ENCODE results near the gene GAK. TPM values are rescaled to one million over a fixed set of nuclear protein-coding genes. Genes with fewer than 3 reads are reported as not detected.

Gene GAK
- total and polyA plus RNA-seq, 10 donors, result 112 to 249 (median 190) TPM

GRCh38 chr4:959338-960139 is 27.4 kb upstream of the GAK start:
- H3K27ac ChIP-seq, result no peak overlapping the region
- no peaks in the 10 kb centered on the region for H3K27me3 ChIP-seq (replicated peaks in 1 of 7)
- peak in 1 of 3 donors; percentile 15 for TF ChIP-seq POLR2AphosphoS5 (IDR thresholded peaks at IDR 0.05)
- TF ChIP-seq, protein P1, sequence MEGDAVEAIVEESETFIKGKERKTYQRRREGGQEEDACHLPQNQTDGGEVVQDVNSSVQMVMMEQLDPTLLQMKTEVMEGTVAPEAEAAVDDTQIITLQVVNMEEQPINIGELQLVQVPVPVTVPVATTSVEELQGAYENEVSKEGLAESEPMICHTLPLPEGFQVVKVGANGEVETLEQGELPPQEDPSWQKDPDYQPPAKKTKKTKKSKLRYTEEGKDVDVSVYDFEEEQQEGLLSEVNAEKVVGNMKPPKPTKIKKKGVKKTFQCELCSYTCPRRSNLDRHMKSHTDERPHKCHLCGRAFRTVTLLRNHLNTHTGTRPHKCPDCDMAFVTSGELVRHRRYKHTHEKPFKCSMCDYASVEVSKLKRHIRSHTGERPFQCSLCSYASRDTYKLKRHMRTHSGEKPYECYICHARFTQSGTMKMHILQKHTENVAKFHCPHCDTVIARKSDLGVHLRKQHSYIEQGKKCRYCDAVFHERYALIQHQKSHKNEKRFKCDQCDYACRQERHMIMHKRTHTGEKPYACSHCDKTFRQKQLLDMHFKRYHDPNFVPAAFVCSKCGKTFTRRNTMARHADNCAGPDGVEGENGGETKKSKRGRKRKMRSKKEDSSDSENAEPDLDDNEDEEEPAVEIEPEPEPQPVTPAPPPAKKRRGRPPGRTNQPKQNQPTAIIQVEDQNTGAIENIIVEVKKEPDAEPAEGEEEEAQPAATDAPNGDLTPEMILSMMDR (IDR thresholded peaks at IDR 0.05 in 8 of 11, conservative IDR thresholded peaks at IDR 0.05 in 3 of 11), result no peak
- peaks cover 0 to 99% (median 59%) of the 10 kb centered on the region in 6 donors for H3K36me3 ChIP-seq
- H3K9me3 ChIP-seq, result no peaks in the 10 kb centered on the region
- no peaks in the 10 kb centered on the region for H3K4me1 ChIP-seq
- intact Hi-C loops (cut with DNase I; ENCODE audit: low total_unique reads), result no loop called here
- no peak overlapping the region for H3K4me3 ChIP-seq
- peak; percentile 64 for DNase-seq
- 87 to 91% (median 87%) methylated on average over 20 to 24 of the region's 24 CpGs for WGBS, 5 donors

DNA sequence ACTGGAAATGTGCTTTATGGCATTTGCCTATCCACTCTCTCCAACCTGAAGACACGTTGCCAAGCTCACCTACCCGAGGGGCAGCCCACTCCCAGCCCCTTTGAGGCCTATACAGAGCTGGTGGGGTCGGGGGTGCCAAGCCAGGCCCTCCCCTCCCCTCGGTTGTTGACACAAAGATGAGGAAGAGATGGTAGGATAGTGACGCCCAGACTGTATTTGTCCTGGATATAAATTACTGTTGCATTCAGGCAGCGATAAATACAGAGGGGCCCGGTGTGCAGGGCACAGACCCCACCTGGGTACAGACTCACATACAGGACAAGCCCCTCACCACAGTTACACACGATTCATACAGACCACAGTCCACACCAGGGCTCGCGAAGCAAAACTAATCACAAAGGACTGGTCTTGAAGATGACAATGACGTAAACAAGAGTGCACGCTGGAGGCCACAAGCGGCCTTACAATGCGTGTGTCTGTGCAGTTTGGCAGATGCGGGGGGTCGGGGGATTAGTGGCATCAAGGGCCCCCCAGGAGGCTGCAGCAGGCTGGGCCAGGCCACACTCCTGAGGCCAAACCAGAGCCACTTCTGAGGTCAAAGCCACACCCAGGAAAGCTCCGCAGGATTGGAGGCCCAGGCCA is 26.7 kb upstream of the GAK start:
- no peak overlapping the region for H3K4me3 ChIP-seq
- peaks cover 0 to 99% (median 58%) of the 10 kb centered on the region in 6 donors for H3K36me3 ChIP-seq
- TF ChIP-seq, protein P1 (IDR thresholded peaks at IDR 0.05 in 8 of 11, conservative IDR thresholded peaks at IDR 0.05 in 3 of 11), result no peak
- TF ChIP-seq POLR2AphosphoS5 (IDR thresholded peaks at IDR 0.05), result no peak
- no peak for TF ChIP-seq POLR2A (IDR thresholded peaks at IDR 0.05)
- intact Hi-C loops (cut with DNase I; ENCODE audit: low total_unique reads), result no loop called here
- H3K27me3 ChIP-seq (replicated peaks in 1 of 7), result no peaks in the 10 kb centered on the region
- WGBS, 5 donors, result 83 to 90% (median 85%) methylated on average over 17 of the region's 17 CpGs
- H3K4me1 ChIP-seq, result no peaks in the 10 kb centered on the region
- no peak overlapping the region for H3K27ac ChIP-seq
- no peaks in the 10 kb centered on the region for H3K9me3 ChIP-seq
- DNase-seq, result peak; percentile 62

- peaks cover 0 to 100% (median 62%) of the 10 kb centered on the region in 6 donors for H3K36me3 ChIP-seq
- TF ChIP-seq POLR2A (IDR thresholded peaks at IDR 0.05) (no peak), POLR2AphosphoS5 (IDR thresholded peaks at IDR 0.05) (peak in 1 of 3 donors; percentile 24)
- intact Hi-C loops (cut with DNase I; ENCODE audit: low total_unique reads), result no loop called here
- H3K27ac ChIP-seq, result no peak overlapping the region
- H3K4me3 ChIP-seq, result no peak overlapping the region
- H3K9me3 ChIP-seq, result no peaks in the 10 kb centered on the region
- no peaks in the 10 kb centered on the region for H3K27me3 ChIP-seq (replicated peaks in 1 of 7)
- DNase-seq, result no peak
- WGBS, 5 donors, result 92 to 97% (median 94%) methylated on average over 14 to 17 of the region's 17 CpGs
- H3K4me1 ChIP-seq, result no peaks in the 10 kb centered on the region
These were observed 26.2 kb upstream of the GAK start for GRCh38 chr4:958314-958665.

DNA sequence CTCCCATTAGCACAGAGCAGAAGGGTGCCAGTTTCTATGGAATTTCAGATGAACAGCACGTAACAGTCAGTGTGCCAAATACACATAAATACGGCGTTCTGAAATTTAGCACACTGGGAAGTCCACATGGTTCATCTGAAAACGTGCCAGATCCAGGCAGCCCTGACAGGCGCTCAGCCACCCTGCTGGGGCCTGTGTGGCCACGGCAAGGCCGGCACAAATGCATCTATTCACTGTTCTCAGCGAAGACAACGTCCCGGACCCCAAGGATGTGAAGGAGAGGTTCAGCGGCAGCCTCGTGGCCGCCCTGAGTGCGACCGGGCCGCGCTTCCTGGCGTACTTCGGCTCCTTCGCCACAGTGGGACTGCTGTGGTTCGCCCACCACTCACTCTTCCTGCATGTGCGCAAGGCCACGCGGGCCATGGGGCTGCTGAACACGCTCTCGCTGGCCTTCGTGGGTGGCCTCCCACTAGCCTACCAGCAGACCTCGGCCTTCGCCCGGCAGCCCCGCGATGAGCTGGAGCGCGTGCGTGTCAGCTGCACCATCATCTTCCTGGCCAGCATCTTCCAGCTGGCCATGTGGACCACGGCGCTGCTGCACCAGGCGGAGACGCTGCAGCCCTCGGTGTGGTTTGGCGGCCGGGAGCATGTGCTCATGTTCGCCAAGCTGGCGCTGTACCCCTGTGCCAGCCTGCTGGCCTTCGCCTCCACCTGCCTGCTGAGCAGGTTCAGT is 25.6 kb upstream of the GAK start:
- Histone ChIP-seq H3K36me3 (peaks cover 0 to 100% (median 60%) of the 10 kb centered on the region in 6 donors), H3K4me1 (no peaks in the 10 kb centered on the region), H3K9me3 (no peaks in the 10 kb centered on the region), H3K27me3 (replicated peaks in 1 of 7) (no peaks in the 10 kb centered on the region), H3K27ac (no peak overlapping the region), H3K4me3 (no peak overlapping the region)
- peak; percentile 74 for DNase-seq
- TF ChIP-seq, protein P1 (IDR thresholded peaks at IDR 0.05 in 8 of 11, conservative IDR thresholded peaks at IDR 0.05 in 3 of 11), result no peak
- peak in 1 of 3 donors; percentile 70 for TF ChIP-seq POLR2AphosphoS5 (IDR thresholded peaks at IDR 0.05)
- intact Hi-C loops (cut with DNase I; ENCODE audit: low total_unique reads), result no loop called here
- WGBS, 5 donors, result 93 to 97% (median 95%) methylated on average over 36 to 45 of the region's 45 CpGs

Data from spleen (tissue), 11 donors.